H9 (cell line): ENCODE results near the gene RALGPS2. TPM values are rescaled to one million over a fixed set of nuclear protein-coding genes. Genes with fewer than 3 reads are reported as not detected.

Experiments used
- DNase-seq: peaks from one replicate; pipeline ENCODE4 v3.0.0-alpha.2; 2017
- H2AFZ ChIP-seq: one replicate; pipeline ENCODE4 v1.6.1; 2013; ENCODE audit warnings: mild to moderate bottlenecking, low read length, control low read depth, moderate library complexity
- H2AK5ac ChIP-seq: 2 replicates; pipeline ENCODE4 v1.6.1; 2013; ENCODE audit warnings: low read length, control low read depth, mixed read lengths; ENCODE audit not compliant: insufficient read length
- H2BK120ac ChIP-seq: one replicate; pipeline ENCODE4 v1.6.1; 2013; ENCODE audit warnings: low read depth, mild to moderate bottlenecking, low read length, control low read depth, inconsistent platforms; ENCODE audit not compliant: poor library complexity, severe bottlenecking
- H2BK12ac ChIP-seq: 2 replicates; pipeline ENCODE4 v1.6.1; 2013; ENCODE audit warnings: low read length, control low read depth, mixed read lengths, low read depth; ENCODE audit not compliant: insufficient read length
- H2BK15ac ChIP-seq: 2 replicates; pipeline ENCODE4 v1.6.1; 2013; ENCODE audit warnings: low read depth, low read length, control low read depth
- H2BK20ac ChIP-seq: one replicate; pipeline ENCODE4 v1.6.1; 2013; ENCODE audit warnings: low read depth, mild to moderate bottlenecking, low read length, control low read depth, inconsistent platforms; ENCODE audit not compliant: poor library complexity, severe bottlenecking
- H2BK5ac ChIP-seq: 2 replicates; pipeline ENCODE4 v1.6.1; 2013; ENCODE audit warnings: low read length, control low read depth, mixed read lengths; ENCODE audit not compliant: insufficient read length
- H3K14ac ChIP-seq: 2 replicates; pipeline ENCODE4 v1.6.1; 2013; ENCODE audit warnings: low read length, control low read depth; ENCODE audit not compliant: insufficient read depth
- H3K18ac ChIP-seq: 2 replicates; pipeline ENCODE4 v1.6.1; 2013; ENCODE audit warnings: low read depth, mild to moderate bottlenecking, mixed read lengths, low read length, control low read depth; ENCODE audit not compliant: insufficient read length
- H3K23ac ChIP-seq: 2 replicates; pipeline ENCODE4 v1.6.1; 2013; ENCODE audit warnings: low read length, control low read depth, mixed read lengths, low read depth; ENCODE audit not compliant: insufficient read length
- H3K23me2 ChIP-seq: 2 replicates; pipeline ENCODE4 v1.6.1; 2013; ENCODE audit warnings: low read depth, mild to moderate bottlenecking, mixed read lengths, low read length, control low read depth; ENCODE audit not compliant: insufficient read length, poor library complexity, severe bottlenecking
- H3K27ac ChIP-seq: 2 replicates; pipeline ENCODE4 v1.5.1; 2013; ENCODE audit warnings: low read length, control low read depth, mixed read lengths, low read depth; ENCODE audit not compliant: insufficient read length
- H3K27me3 ChIP-seq: 2 replicates; pipeline ENCODE4 v1.6.1; 2013; ENCODE audit warnings: low read length, control low read depth, inconsistent platforms; ENCODE audit not compliant: insufficient read depth
- H3K4ac ChIP-seq: 2 replicates; pipeline ENCODE4 v1.6.1; 2013; ENCODE audit warnings: low read depth, mild to moderate bottlenecking, control low read depth, inconsistent platforms, low read length, moderate library complexity
- H3K4me1 ChIP-seq: 2 replicates; pipeline ENCODE4 v1.6.1; 2013; ENCODE audit warnings: low read length, control low read depth, inconsistent platforms; ENCODE audit not compliant: insufficient read depth
- H3K4me2 ChIP-seq: 2 replicates; pipeline ENCODE4 v1.6.1; 2013; ENCODE audit warnings: low read length, control low read depth, mixed read lengths; ENCODE audit not compliant: insufficient read length, insufficient read depth
- H3K56ac ChIP-seq: 2 replicates; pipeline ENCODE4 v1.6.1; 2013; ENCODE audit warnings: low read depth, mild to moderate bottlenecking, mixed read lengths, low read length, control low read depth; ENCODE audit not compliant: insufficient read length
- H3K79me1 ChIP-seq: 2 replicates; pipeline ENCODE4 v1.6.1; 2013; ENCODE audit warnings: low read depth, mild to moderate bottlenecking, moderate library complexity, low read length, control low read depth, inconsistent platforms; ENCODE audit not compliant: insufficient read depth, poor library complexity, severe bottlenecking
- H3K79me2 ChIP-seq: 2 replicates; pipeline ENCODE4 v1.6.1; 2013; ENCODE audit warnings: low read length, control low read depth, inconsistent platforms; ENCODE audit not compliant: insufficient read depth
- H3K9ac ChIP-seq: 2 replicates; pipeline ENCODE4 v1.6.1; 2013; ENCODE audit warnings: low read length, control low read depth, mixed read lengths; ENCODE audit not compliant: insufficient read length; ENCODE audit errors: extremely low read depth
- H3K9me3 ChIP-seq: one replicate; pipeline ENCODE4 v1.6.1; 2013; ENCODE audit warnings: low read depth, low read length, inconsistent platforms; ENCODE audit not compliant: control insufficient read depth
- H3T11ph ChIP-seq: one replicate; pipeline ENCODE4 v1.6.1; 2013; ENCODE audit warnings: mild to moderate bottlenecking, low read length, control low read depth, inconsistent platforms
- H4K20me1 ChIP-seq: one replicate; pipeline ENCODE4 v1.6.1; 2013; ENCODE audit not compliant: control insufficient read depth, insufficient read length, insufficient read depth
- H4K5ac ChIP-seq: 2 replicates; pipeline ENCODE4 v1.6.1; 2013; ENCODE audit warnings: low read depth, mild to moderate bottlenecking, mixed read lengths, low read length, control low read depth; ENCODE audit not compliant: insufficient read length
- H4K8ac ChIP-seq: replicated peaks from 2 replicates; pipeline ENCODE4 v1.6.1; 2013; ENCODE audit warnings: low read length, control low read depth, mixed read lengths, low read depth; ENCODE audit not compliant: insufficient read length
- H4K91ac ChIP-seq: 2 replicates; pipeline ENCODE4 v1.6.1; 2013; ENCODE audit warnings: low read depth, mild to moderate bottlenecking, moderate library complexity, mixed read lengths, low read length, control low read depth; ENCODE audit not compliant: insufficient read length
- H3K27ac Mint-ChIP-seq, 3 experiments: 2 replicates in 2 of 3; 3 replicates in 1 of 3; pipeline ENCODE4 v1.8.0; 2020 to 2021; ENCODE audit warnings: mixed read lengths in 3 of 3, mild to moderate bottlenecking in 1 of 3, moderate library complexity in 1 of 3
- H3K27me3 Mint-ChIP-seq: 2 replicates; pipeline ENCODE4 v1.8.0; 2021; ENCODE audit warnings: low read depth, mild to moderate bottlenecking, moderate library complexity, mixed read lengths
- H3K36me3 Mint-ChIP-seq, 3 experiments: 2 replicates in 2 of 3; 3 replicates in 1 of 3; pipeline ENCODE4 v1.8.0; 2020 to 2021; ENCODE audit warnings: low read depth in 3 of 3, mixed read lengths in 3 of 3; ENCODE audit not compliant: insufficient read depth in 1 of 3
- H3K4me1 Mint-ChIP-seq, 2 experiments: 2 replicates each; pipeline ENCODE4 v1.8.0; 2020; ENCODE audit warnings: mixed read lengths in 2 of 2
- H3K4me3 Mint-ChIP-seq, 2 experiments: 2 replicates in 1 of 2; 3 replicates in 1 of 2; pipeline ENCODE4 v1.8.0; 2020 to 2021; ENCODE audit warnings: mild to moderate bottlenecking in 2 of 2, mixed read lengths in 2 of 2, moderate library complexity in 1 of 2
- H3K9me3 Mint-ChIP-seq, 2 experiments: 2 replicates in 1 of 2; 3 replicates in 1 of 2; pipeline ENCODE4 v1.8.0; 2020; ENCODE audit warnings: mild to moderate bottlenecking in 2 of 2, mixed read lengths in 2 of 2, moderate library complexity in 1 of 2
- CTCF ChIP-seq: fragments of 200-600 bp; sonication (generic); conservative IDR thresholded peaks from 3 replicates; pipeline ENCODE4 v1.8.0; 2021; ENCODE audit warnings: antibody characterized with exemption, mild to moderate bottlenecking
- WGBS: extraction: QIAGEN DNeasy Blood & Tissue Kit; methylation state at CpG from one replicate; pipeline ENCODE4 v1.1.7; 2013; ENCODE audit warnings: missing lambda C conversion rate, low lambda C conversion rate, mixed read lengths; ENCODE audit not compliant: insufficient read length; ENCODE audit errors: extremely low coverage; 5-methylcytosine and 5-hydroxymethylcytosine counted together
- total RNA-seq: library from RNA; stranded (reverse); gene quantifications from 2 replicates; pipeline ENCODE4 v1.2.1, GENCODE V29; 2021

The RALGPS2 gene
- total RNA-seq, 1 experiment from 2014 or later, result 32.6 TPM

DNA sequence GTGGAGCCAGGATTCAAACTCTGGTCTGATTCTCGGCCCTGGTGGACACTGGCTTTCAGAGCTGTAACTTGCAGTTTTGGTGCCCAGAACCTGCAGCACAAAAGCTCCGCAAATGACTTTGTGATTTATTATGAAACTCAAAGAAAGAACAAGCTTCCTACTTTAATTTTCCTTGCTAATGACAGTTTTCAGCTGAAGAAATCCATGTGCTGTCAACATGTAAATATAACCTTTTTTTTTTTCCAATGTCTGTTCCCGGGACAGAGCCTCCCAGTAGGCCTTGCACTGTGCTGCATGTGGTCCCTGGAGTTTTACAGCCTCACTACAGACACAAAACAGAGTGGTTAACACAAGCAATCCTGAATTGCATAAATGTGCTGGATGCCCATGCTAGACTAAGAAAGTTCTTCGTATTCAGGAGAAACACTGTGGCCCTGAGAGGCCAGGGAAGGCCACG is 208.1 kb downstream of the RALGPS2 start:
- no peak overlapping the region for H3K4me3 Mint-ChIP-seq

More for the DNA sequence above, 208.1 kb downstream of the RALGPS2 start:
- no peaks in the 10 kb centered on the region for H3K36me3 Mint-ChIP-seq
- H2AFZ ChIP-seq, result no peak overlapping the region
- no peak overlapping the region for H3K56ac ChIP-seq
- no peak overlapping the region for H3K4me2 ChIP-seq
- no peak for DNase-seq
- no CpG with 5 or more reads among the region's 5 CpGs for WGBS
- no peak overlapping the region for H3T11ph ChIP-seq
- H3K14ac ChIP-seq, result no peak overlapping the region
- no peak overlapping the region for H2BK5ac ChIP-seq
- no peaks in the 10 kb centered on the region for H3K79me1 ChIP-seq
- no peak overlapping the region for H4K5ac ChIP-seq
- no peak overlapping the region for H4K91ac ChIP-seq
- H3K18ac ChIP-seq, result no peak overlapping the region
- H3K4me1 Mint-ChIP-seq, result peaks cover 33 to 45% of the 10 kb centered on the region in 2 experiments
- no peak overlapping the region for H2AK5ac ChIP-seq
- H3K79me2 ChIP-seq, result no peaks in the 10 kb centered on the region
- H3K23ac ChIP-seq, result no peak overlapping the region
- H3K4ac ChIP-seq, result no peak overlapping the region
- no peaks in the 10 kb centered on the region for H3K27me3 ChIP-seq
- H3K9ac ChIP-seq, result no peak overlapping the region
- no peak overlapping the region for H2BK20ac ChIP-seq
- no peak for TF ChIP-seq CTCF
- H4K8ac ChIP-seq, result no peak overlapping the region
- H3K9me3 ChIP-seq, result no peaks in the 10 kb centered on the region
- H3K4me1 ChIP-seq, result peaks cover 4% of the 10 kb centered on the region; the same call in 1 of the 2 replicates
- H4K20me1 ChIP-seq, result no peaks in the 10 kb centered on the region
- H3K27ac Mint-ChIP-seq, result no peak overlapping the region
- H2BK15ac ChIP-seq, result no peak overlapping the region
- no peaks in the 10 kb centered on the region for H3K23me2 ChIP-seq
- H3K9me3 Mint-ChIP-seq, result no peaks in the 10 kb centered on the region
- no peak overlapping the region for H2BK120ac ChIP-seq
- no peak overlapping the region for H2BK12ac ChIP-seq
- H3K27ac ChIP-seq, result no peak overlapping the region
- no peaks in the 10 kb centered on the region for H3K27me3 Mint-ChIP-seq
